Measurements from ENCODE around the gene TRIP6.
"Not testable (repeated sequence)": the region's sequence is repeated elsewhere in the genome, so short reads cannot be mapped to it uniquely, and the experiment has no call there.

TRIP6 gene

GRCh38 chr7:100919335-100919734 lies 52.1 kb downstream of the TRIP6 start:
- not testable (repeated sequence) for DNase-seq (ENCODE audit: low spot score)

GRCh38 chr7:100919779-100920437 lies 52.7 kb downstream of the TRIP6 start:
- DNase-seq (ENCODE audit: low spot score) = not testable (repeated sequence)

- DNase-seq (ENCODE audit: low spot score) = no peak
Observed at GRCh38 chr7:100921039-100921438, 53.9 kb downstream of the TRIP6 start.

Data from ecto neural progenitor cell (in vitro differentiated cells).